ENCODE data around the gene CBX3. TPM values are rescaled to one million over a fixed set of nuclear protein-coding genes. Genes with fewer than 3 reads are reported as not detected.
A peak's percentile ranks its signal among the peaks of the same experiment; 100 is the strongest.
"Not testable (repeated sequence)": the region's sequence is repeated elsewhere in the genome, so short reads cannot be mapped to it uniquely, and the experiment has no call there.

CBX3 gene
- 105 and 121 TPM in 2 replicates for total RNA-seq
- polyA plus RNA-seq, result 124 and 136 TPM in 2 replicates
- 135 and 136 TPM in 2 replicates for polyA plus RNA-seq (2012)
- 2.0 and 4.4 TPM in 2 replicates for polyA minus RNA-seq (ENCODE audit: low replicate concordance)

DNA sequence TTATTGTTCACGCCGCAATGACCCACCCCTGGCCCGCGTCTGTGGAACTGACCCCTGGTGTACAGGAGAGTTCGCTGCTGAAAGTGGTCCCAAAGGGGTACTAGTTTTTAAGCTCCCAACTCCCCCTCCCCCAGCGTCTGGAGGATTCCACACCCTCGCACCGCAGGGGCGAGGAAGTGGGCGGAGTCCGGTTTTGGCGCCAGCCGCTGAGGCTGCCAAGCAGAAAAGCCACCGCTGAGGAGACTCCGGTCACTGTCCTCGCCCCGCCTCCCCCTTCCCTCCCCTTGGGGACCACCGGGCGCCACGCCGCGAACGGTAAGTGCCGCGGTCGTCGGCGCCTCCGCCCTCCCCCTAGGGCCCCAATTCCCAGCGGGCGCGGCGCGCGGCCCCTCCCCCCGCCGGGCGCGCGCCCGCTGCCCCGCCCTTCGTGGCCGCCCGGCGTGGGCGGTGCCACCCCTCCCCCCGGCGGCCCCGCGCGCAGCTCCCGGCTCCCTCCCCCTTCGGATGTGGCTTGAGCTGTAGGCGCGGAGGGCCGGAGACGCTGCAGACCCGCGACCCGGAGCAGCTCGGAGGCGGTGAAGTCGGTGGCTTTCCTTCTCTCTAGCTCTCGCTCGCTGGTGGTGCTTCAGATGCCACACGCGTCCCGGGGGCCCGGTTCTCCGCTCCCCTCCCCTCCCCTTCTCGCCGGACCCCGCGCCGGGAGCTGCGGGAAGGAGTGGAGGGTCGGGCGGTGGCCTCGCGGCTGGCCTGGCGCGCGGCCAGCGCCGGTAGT lies at the start of gene CBX3:
Gene CBX3 (plus strand): TSS at position 499 of the 772 bp plus-strand sequence. CDS start 1,254 bp downstream, outside the sequence.
- H3K9ac ChIP-seq (ENCODE audit: insufficient read depth, low read length), result peak within 1 kb of the TSS; percentile 93
- peak within 1 kb of the TSS; percentile 42 for H2AFZ ChIP-seq (ENCODE audit: low read length)
- peak within 1 kb of the TSS; percentile 87 for H3K4me2 ChIP-seq (ENCODE audit: extremely low read depth, insufficient read depth, low read length)
- no peak for TF ChIP-seq EZH2 (IDR thresholded peaks at IDR 0.05; ENCODE audit: low read length, missing control alignments)
- TF ChIP-seq, protein P1, sequence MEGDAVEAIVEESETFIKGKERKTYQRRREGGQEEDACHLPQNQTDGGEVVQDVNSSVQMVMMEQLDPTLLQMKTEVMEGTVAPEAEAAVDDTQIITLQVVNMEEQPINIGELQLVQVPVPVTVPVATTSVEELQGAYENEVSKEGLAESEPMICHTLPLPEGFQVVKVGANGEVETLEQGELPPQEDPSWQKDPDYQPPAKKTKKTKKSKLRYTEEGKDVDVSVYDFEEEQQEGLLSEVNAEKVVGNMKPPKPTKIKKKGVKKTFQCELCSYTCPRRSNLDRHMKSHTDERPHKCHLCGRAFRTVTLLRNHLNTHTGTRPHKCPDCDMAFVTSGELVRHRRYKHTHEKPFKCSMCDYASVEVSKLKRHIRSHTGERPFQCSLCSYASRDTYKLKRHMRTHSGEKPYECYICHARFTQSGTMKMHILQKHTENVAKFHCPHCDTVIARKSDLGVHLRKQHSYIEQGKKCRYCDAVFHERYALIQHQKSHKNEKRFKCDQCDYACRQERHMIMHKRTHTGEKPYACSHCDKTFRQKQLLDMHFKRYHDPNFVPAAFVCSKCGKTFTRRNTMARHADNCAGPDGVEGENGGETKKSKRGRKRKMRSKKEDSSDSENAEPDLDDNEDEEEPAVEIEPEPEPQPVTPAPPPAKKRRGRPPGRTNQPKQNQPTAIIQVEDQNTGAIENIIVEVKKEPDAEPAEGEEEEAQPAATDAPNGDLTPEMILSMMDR (conservative IDR thresholded peaks at IDR 0.05 in 1 of 2, IDR thresholded peaks at IDR 0.05 in 1 of 2; ENCODE audit: low read depth in 1 of 2, low read length in 2 of 2), result no peak
- peaks cover 90% of the 10 kb centered on the region for H3K79me2 ChIP-seq (ENCODE audit: control insufficient read depth, insufficient read depth, low read length)
- peak within 1 kb of the TSS; percentile 98 for H3K27ac ChIP-seq (ENCODE audit: insufficient read depth, low read length)
- H3K27me3 ChIP-seq (ENCODE audit: control insufficient read depth, insufficient read depth, low read length), result no peaks in the 10 kb centered on the region
- peak within 1 kb of the TSS; percentile 87 to 99 (median 97) for H3K4me3 ChIP-seq (replicated peaks in 1 of 4; ENCODE audit: control extremely low read depth in 1 of 4, insufficient read depth in 1 of 4, low read depth in 3 of 4, low read length in 4 of 4)
- peak; percentile 71 to 76 for DNase-seq (ENCODE audit: low read depth in 2 of 2)
- H3K9me3 ChIP-seq (ENCODE audit: control insufficient read depth, insufficient read depth, low read depth, low read length), result no peaks in the 10 kb centered on the region
- H4K20me1 ChIP-seq (ENCODE audit: control insufficient read depth, extremely low read depth, insufficient read depth, low read length), result peaks cover 10% of the 10 kb centered on the region
- peaks cover 7% of the 10 kb centered on the region for H3K4me1 ChIP-seq (ENCODE audit: control insufficient read depth, extremely low read depth, insufficient read depth, low read length)
- peaks cover 2% of the 10 kb centered on the region for H3K36me3 ChIP-seq (ENCODE audit: control insufficient read depth, insufficient read depth, low read length)

DNA sequence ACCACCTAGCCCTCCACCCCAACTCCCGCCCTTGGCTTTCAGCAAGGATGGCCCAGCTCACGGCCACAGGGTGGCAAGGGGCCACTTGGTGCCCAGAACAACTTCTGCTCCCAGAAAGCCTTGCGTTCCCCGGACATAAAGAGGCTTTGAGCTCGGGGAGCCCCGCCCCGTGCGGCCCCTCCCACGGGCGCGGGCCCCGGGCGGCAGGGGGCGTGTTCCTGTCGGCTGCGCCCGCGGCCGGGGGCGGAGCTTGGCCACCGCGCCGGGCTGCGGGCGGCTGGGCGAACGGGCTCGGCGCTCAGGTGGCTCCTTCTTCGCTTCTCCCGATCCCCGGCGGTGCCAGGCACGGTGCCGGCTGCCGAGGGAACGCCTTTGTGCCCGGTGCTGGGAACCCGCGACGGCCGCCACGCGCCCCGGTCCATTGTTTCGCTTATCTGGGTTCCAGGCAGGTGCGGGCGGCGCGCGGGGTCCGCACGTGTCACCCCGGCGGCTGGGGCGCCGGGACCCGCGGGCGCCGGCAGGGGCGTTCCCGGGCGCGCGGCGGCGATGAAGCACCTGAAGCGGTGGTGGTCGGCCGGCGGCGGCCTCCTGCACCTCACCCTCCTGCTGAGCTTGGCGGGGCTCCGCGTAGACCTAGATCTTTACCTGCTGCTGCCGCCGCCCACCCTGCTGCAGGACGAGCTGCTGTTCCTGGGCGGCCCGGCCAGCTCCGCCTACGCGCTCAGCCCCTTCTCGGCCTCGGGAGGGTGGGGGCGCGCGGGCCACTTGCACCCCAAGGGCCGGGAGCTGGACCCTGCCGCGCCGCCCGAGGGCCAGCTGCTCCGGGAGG lies 49.4 kb upstream of the CBX3 start, which contains the start of gene NFE2L3:
Gene NFE2L3 (plus strand): TSS at position 246 of the 829 bp plus-strand sequence. CDS start 301 bp downstream, at position 547.
- H2AFZ ChIP-seq (ENCODE audit: low read length), result peak within 1 kb of the TSS; percentile 87
- no peak for TF ChIP-seq EZH2 (IDR thresholded peaks at IDR 0.05; ENCODE audit: low read length, missing control alignments)
- TF ChIP-seq, protein P1 (conservative IDR thresholded peaks at IDR 0.05 in 1 of 2, IDR thresholded peaks at IDR 0.05 in 1 of 2; ENCODE audit: low read depth in 1 of 2, low read length in 2 of 2), result no peak
- peak; percentile 64 to 71 for DNase-seq (ENCODE audit: low read depth in 2 of 2)
- H3K4me2 ChIP-seq (ENCODE audit: extremely low read depth, insufficient read depth, low read length), result peak within 1 kb of the TSS; percentile 75
- H3K27ac ChIP-seq (ENCODE audit: insufficient read depth, low read length), result no peak within 1 kb of the TSS
- no peaks in the 10 kb centered on the region for H3K79me2 ChIP-seq (ENCODE audit: control insufficient read depth, insufficient read depth, low read length)
- peaks cover 7% of the 10 kb centered on the region for H3K4me1 ChIP-seq (ENCODE audit: control insufficient read depth, extremely low read depth, insufficient read depth, low read length)
- no peaks in the 10 kb centered on the region for H3K9me3 ChIP-seq (ENCODE audit: control insufficient read depth, insufficient read depth, low read depth, low read length)
- no peaks in the 10 kb centered on the region for H3K36me3 ChIP-seq (ENCODE audit: control insufficient read depth, insufficient read depth, low read length)
- H3K27me3 ChIP-seq (ENCODE audit: control insufficient read depth, insufficient read depth, low read length), result peaks cover 3% of the 10 kb centered on the region
- H3K9ac ChIP-seq (ENCODE audit: insufficient read depth, low read length), result no peak within 1 kb of the TSS
- H4K20me1 ChIP-seq (ENCODE audit: control insufficient read depth, extremely low read depth, insufficient read depth, low read length), result no peaks in the 10 kb centered on the region
- peak within 1 kb of the TSS; percentile 22 to 67 (median 55) for H3K4me3 ChIP-seq (replicated peaks in 1 of 4; ENCODE audit: control extremely low read depth in 1 of 4, insufficient read depth in 1 of 4, low read depth in 3 of 4, low read length in 4 of 4)

DNA sequence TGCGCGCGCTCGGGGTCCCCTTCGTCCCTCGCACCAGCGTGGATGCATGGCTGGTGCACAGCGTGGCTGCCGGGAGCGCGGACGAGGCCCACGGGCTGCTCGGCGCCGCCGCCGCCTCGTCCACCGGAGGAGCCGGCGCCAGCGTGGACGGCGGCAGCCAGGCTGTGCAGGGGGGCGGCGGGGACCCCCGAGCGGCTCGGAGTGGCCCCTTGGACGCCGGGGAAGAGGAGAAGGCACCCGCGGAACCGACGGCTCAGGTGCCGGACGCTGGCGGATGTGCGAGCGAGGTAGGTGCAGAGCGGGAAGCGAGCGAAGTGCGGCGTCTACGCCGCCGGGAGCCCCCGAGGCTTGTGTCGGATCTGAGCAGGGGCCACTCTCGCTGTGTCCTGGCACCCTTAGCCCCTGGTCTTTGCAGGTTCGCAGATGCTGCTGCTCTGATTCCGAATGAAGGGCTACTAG lies 48.7 kb upstream of the CBX3 start:
- not testable (repeated sequence) for H4K20me1 ChIP-seq (ENCODE audit: control insufficient read depth, extremely low read depth, insufficient read depth, low read length); H3K9ac ChIP-seq (ENCODE audit: insufficient read depth, low read length); H3K27ac ChIP-seq (ENCODE audit: insufficient read depth, low read length); H3K4me1 ChIP-seq (ENCODE audit: control insufficient read depth, extremely low read depth, insufficient read depth, low read length); H3K79me2 ChIP-seq (ENCODE audit: control insufficient read depth, insufficient read depth, low read length); H2AFZ ChIP-seq (ENCODE audit: low read length); H3K9me3 ChIP-seq (ENCODE audit: control insufficient read depth, insufficient read depth, low read depth, low read length); H3K27me3 ChIP-seq (ENCODE audit: control insufficient read depth, insufficient read depth, low read length); DNase-seq (ENCODE audit: low read depth in 2 of 2); H3K36me3 ChIP-seq (ENCODE audit: control insufficient read depth, insufficient read depth, low read length)
- H3K4me3 ChIP-seq (replicated peaks in 1 of 4; ENCODE audit: control extremely low read depth in 1 of 4, insufficient read depth in 1 of 4, low read depth in 3 of 4, low read length in 4 of 4), result peak overlapping the region in 3 of 4 experiments; percentile 48 to 67 (median 62)
- H3K4me2 ChIP-seq (ENCODE audit: extremely low read depth, insufficient read depth, low read length), result peak overlapping the region; percentile 58

All from fibroblast of lung (primary cell).